NCI-H2227 (cell line): ENCODE data around the gene AP3D1.
"Not testable (repeated sequence)": the region's sequence is repeated elsewhere in the genome, so short reads cannot be mapped to it uniquely, and the experiment has no call there.

Source experiments
- DNase-seq: peaks from one replicate; lab custom pipeline; 2025; ENCODE audit not compliant: unreplicated experiment; lab: John Stamatoyannopoulos, UW

The AP3D1 gene

GRCh38 chr19:2151339-2152229, at the start of gene AP3D1:
Gene AP3D1, minus strand, starts transcription at chr19:2151566. Its CDS starts 232 bp downstream, at chr19:2151334.
- peak; percentile 99 for DNase-seq

GRCh38 chr19:2200624-2201294, 49.4 kb upstream of the AP3D1 start:
- DNase-seq, result not testable (repeated sequence)

DNA sequence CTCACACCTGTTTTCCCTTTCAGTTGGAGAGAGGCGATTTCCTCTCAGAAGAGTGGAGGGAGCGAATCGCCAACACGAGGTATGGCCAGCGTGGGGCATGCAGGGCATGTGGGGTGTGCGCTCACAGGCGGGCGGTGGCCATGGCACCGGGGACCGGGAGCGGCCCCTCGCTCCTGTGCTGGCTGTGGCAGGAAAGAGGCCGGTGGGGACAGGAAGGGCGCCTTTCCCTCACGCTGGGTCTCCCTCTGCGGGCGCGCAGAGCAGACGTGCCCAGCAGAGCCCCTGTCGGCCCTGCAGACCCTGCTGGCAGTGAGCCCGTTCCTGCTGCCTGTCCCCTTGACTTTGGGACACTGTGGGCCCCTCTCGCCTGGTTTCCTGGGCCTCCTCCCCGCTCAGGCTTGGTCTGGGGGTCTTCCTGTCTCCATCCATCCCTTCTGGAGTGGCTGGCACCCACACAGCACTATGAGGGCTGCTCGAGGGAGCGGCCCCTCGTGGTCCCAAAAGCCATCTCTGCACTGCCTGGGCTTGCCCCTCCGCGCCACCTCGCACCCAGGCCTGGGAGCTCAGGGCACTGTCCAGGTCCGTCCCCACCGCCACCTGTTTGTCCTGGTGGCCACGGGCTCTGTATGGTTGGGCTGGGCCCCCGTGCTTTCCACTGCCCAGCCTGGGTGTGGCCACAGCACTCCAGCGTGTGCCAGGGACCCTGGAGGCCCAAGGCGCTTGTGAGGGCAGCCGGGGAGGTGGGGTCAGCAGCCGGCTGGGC, 48.7 kb upstream of the AP3D1 start:
- no peak for DNase-seq

DNA sequence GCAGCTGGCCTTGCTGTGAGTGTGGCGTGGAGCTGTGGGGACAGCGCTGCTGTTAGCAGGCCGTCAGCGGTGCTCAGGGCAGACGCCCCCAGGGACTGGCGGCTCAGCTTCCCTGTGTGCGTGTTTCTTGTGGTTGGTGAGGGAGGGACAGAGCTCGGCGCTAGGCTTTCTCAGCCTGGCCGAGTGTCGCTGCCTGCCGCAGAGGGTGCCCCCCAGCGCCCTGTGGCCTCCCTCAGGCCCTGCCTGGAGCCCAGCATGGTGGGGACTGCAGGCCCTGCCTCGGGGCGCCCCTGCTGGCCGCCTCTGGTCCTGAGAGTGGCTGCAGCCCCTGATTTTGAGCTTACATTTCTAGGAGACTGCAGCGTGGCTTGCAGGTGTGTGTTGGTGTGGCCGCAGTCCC, 47.8 kb upstream of the AP3D1 start:
- DNase-seq, result peak; percentile 43

- DNase-seq, result no peak
Observed at GRCh38 chr19:2198317-2198716, 47.0 kb upstream of the AP3D1 start.

- no peak for DNase-seq
Observed at GRCh38 chr19:2197270-2197669, 45.9 kb upstream of the AP3D1 start.

DNA sequence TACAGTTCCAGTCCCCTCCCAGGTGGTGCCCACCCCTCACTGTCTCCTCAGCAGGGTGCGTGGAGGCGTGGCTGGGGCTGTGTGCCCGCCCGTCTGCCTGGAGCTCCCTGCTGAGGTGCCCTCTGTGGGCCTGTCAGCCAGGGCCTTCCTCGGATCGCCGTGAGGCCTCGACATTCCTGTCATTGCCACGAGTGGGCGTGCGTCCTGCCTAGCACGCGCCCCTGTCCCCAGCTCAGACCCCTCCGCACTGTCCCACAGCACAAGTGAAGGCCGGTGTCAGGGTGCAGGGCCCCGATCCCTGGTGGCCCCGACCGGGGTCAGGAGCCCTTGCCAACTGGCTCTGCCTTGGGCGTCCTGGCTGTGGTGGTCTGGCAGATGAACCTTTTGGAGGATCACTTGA, 44.5 kb upstream of the AP3D1 start:
- no peak for DNase-seq

DNA sequence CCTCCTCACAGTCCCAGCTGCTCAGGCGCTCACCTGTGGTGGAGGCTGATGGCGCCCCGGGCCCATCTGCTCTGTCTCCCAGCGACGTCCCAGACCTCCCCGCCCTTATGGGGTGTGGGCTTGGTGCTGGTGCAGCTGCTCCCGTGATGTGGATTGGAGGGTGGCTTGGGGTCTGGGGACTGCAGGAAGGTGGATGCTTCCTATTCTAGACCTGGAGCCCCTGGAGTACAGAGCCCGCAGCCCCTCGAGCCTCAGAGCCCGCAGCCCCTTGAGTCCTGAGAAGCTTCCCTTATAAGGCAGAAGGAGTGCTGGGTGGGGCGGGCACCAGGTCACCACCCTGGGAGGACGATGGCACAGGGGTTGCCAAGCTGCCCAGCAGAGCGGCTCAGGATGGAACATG, 44.0 kb upstream of the AP3D1 start:
- DNase-seq, result no peak

- no peak for DNase-seq
Observed at GRCh38 chr19:2194513-2195078, 43.2 kb upstream of the AP3D1 start.

GRCh38 chr19:2193807-2194206, 42.4 kb upstream of the AP3D1 start:
- no peak for DNase-seq

DNA sequence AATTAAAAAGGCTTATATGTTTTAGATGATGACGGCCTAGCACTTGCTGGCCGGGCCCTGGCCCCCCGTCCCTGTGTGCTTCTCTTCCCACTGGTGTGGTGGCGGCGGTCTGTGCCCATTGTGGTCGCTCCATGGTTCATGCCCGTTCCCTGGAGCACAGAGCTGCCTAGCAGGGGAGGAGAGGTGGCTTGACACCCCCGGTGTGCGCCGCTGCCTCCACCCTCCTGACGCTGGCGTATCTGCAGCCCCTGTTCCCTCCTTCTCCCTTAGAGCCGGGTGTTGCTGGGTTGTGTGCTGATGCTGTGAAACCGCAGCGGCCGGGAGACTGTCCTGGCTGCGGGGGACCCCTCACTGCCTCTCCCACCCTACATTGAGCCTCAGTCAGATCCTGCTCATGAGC, 41.5 kb upstream of the AP3D1 start:
- DNase-seq, result no peak

DNA sequence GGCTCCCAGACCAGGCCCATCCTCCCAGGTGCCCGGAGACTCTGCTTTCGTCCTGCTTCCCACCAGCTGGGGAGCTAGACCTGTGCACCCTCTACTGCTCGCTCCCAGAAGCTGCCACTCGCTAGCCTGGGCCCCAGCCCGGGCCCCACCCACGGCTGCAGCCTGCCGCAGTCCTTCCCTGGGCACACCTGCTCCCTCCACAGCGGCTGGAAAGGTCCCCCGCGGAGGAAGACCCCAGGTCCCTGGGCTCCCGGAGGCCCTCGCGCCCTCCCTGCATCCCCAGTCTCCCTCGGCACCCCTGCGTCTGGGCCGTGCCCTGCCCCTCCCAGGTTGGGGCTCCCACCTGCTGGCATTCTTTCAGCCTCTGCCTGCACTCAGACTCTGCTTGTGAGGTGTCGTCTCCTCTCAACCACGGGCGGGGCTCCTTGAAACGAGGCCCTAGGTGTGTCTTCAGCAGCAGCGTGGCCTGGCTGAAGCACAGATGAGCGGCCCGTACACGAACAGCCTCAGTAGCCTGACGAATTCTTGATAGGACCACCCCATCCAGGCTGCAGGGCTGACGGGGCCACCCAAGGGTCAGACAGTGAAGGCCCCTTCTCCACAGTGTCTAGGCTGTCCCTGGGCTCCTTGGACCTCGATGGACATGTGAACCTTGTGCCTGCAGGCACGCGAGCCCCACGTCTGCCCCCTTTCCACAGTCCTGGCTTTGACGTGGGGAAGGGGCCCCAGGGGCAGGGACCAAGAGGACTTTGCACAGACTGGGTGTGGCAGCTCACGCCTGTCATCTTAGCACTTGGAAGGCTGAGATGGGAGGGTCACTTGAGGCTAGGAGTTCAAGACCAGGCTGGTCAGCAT, 40.3 kb upstream of the AP3D1 start:
- no peak for DNase-seq

- no peak for DNase-seq
Observed at GRCh38 chr19:2190848-2191455, 39.6 kb upstream of the AP3D1 start.

GRCh38 chr19:2189880-2190279, 38.5 kb upstream of the AP3D1 start:
- no peak for DNase-seq

- DNase-seq, result no peak
Observed at GRCh38 chr19:2188708-2189385, 37.5 kb upstream of the AP3D1 start.

GRCh38 chr19:2187159-2187558, 35.8 kb upstream of the AP3D1 start:
- no peak for DNase-seq

GRCh38 chr19:2186071-2186846, 34.9 kb upstream of the AP3D1 start:
- no peak for DNase-seq

DNA sequence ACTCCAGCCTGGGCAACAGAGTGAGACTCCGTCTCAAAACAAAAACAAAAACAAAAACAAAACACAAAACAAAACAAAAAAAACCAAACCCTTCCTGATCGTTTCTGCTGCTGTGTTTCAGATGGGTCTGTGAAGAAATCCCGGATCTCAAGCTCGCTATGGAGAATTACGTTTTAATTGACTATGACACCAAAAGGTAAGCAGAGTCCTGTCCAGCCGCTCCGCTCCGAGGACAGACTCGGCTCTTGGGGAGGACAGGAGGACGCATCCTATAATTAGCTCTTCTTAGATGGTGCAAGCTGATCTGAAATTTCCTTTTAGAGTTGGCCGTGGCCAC, 34.3 kb upstream of the AP3D1 start:
- no peak for DNase-seq
